ENCODE results near the gene ATRX. TPM values are rescaled to one million over a fixed set of nuclear protein-coding genes. Genes with fewer than 3 reads are reported as not detected.
A peak's percentile ranks its signal among the peaks of the same experiment; 100 is the strongest.

Gene ATRX
- total RNA-seq, 1 experiment from 2014 or later = 70.2 TPM

- no peaks in the 10 kb centered on the region for H3K36me3 Mint-ChIP-seq (ENCODE audit: insufficient read depth, unreplicated experiment)
- POLR2A ChIA-PET = interaction anchor here (0.8 kb wide), 1 partner anchor 107 kb away, joined by 3 read pairs; the partner anchor contains the start of gene MAGT1
- intact Hi-C loops (cut with micrococcal nuclease) = loop anchor here (10.0 kb wide), 1 partner anchor 123 kb away; no protein-coding TSS in a partner anchor
These were observed 2.0 kb upstream of the ATRX start for GRCh38 chrX:77788050-77788449.

GRCh38 chrX:77786365-77786680 lies 307 bp upstream of the ATRX start:
- Mint-ChIP-seq H3K27me3 (ENCODE audit: insufficient read depth, unreplicated experiment) (no peaks in the 10 kb centered on the region), H3K4me1 (ENCODE audit: insufficient read depth, unreplicated experiment) (no peaks in the 10 kb centered on the region), H3K27ac (ENCODE audit: low read depth, unreplicated experiment) (peak overlapping the region; percentile 100), H3K4me3 (ENCODE audit: unreplicated experiment) (peak overlapping the region; percentile 99), H3K36me3 (ENCODE audit: insufficient read depth, unreplicated experiment) (no peaks in the 10 kb centered on the region), H3K9me3 (ENCODE audit: unreplicated experiment) (no peaks in the 10 kb centered on the region)
- no peak for DNase-seq (ENCODE audit: unreplicated experiment)
- no peak for TF ChIP-seq CTCF (IDR thresholded peaks at IDR 0.05; ENCODE audit: unreplicated experiment)
- CTCF ChIA-PET = no interaction called here
- BruUV-seq (replicated peaks) = no TSS peak
- intact Hi-C loops (cut with micrococcal nuclease) = loop anchor here (10.0 kb wide), 1 partner anchor 122 kb away; no protein-coding TSS in a partner anchor
- POLR2A ChIA-PET = interaction anchor here (1.5 kb wide), 1 partner anchor 109 kb away, joined by 4 read pairs; the partner anchor contains the start of gene MAGT1

More at GRCh38 chrX:77788050-77788449, 2.0 kb upstream of the ATRX start:
- Mint-ChIP-seq H3K27ac (ENCODE audit: low read depth, unreplicated experiment) (no peak overlapping the region), H3K9me3 (ENCODE audit: unreplicated experiment) (no peaks in the 10 kb centered on the region), H3K27me3 (ENCODE audit: insufficient read depth, unreplicated experiment) (no peaks in the 10 kb centered on the region), H3K4me1 (ENCODE audit: insufficient read depth, unreplicated experiment) (no peaks in the 10 kb centered on the region), H3K4me3 (ENCODE audit: unreplicated experiment) (no peak overlapping the region)
- BruUV-seq (replicated peaks) = no TSS peak
- no peak for TF ChIP-seq CTCF (IDR thresholded peaks at IDR 0.05; ENCODE audit: unreplicated experiment)
- CTCF ChIA-PET = interaction anchor here (0.7 kb wide), 1 partner anchor 9 kb away, joined by 3 read pairs; no protein-coding TSS in a partner anchor
- DNase-seq (ENCODE audit: unreplicated experiment) = no peak

- intact Hi-C loops (cut with micrococcal nuclease) = loop anchor here (10.0 kb wide), 1 partner anchor 115 kb away; no protein-coding TSS in a partner anchor
- Mint-ChIP-seq H3K36me3 (ENCODE audit: insufficient read depth, unreplicated experiment) (no peaks in the 10 kb centered on the region), H3K4me1 (ENCODE audit: insufficient read depth, unreplicated experiment) (peaks cover 9% of the 10 kb centered on the region), H3K27ac (ENCODE audit: low read depth, unreplicated experiment) (no peak overlapping the region), H3K27me3 (ENCODE audit: insufficient read depth, unreplicated experiment) (no peaks in the 10 kb centered on the region), H3K4me3 (ENCODE audit: unreplicated experiment) (no peak overlapping the region), H3K9me3 (ENCODE audit: unreplicated experiment) (no peaks in the 10 kb centered on the region)
- CTCF ChIA-PET = interaction anchor here (0.6 to 0.7 kb wide), 2 partner anchors 9 to 326 kb away, joined by 3 read pairs; no protein-coding TSS in a partner anchor
- TF ChIP-seq CTCF (IDR thresholded peaks at IDR 0.05; ENCODE audit: unreplicated experiment) = no peak
- DNase-seq (ENCODE audit: unreplicated experiment) = no peak
- BruUV-seq (replicated peaks) = no TSS peak
- POLR2A ChIA-PET = no interaction called here
These were observed 6.3 kb downstream of the ATRX start for GRCh38 chrX:77779695-77780094.

- peaks cover 9% of the 10 kb centered on the region for H3K4me1 Mint-ChIP-seq (ENCODE audit: insufficient read depth, unreplicated experiment)
- intact Hi-C loops (cut with micrococcal nuclease) = no loop called here
- peaks cover 2% of the 10 kb centered on the region for H3K9me3 Mint-ChIP-seq (ENCODE audit: unreplicated experiment)
- H3K27me3 Mint-ChIP-seq (ENCODE audit: insufficient read depth, unreplicated experiment) = no peaks in the 10 kb centered on the region
- no peak for DNase-seq (ENCODE audit: unreplicated experiment)
- no peaks in the 10 kb centered on the region for H3K36me3 Mint-ChIP-seq (ENCODE audit: insufficient read depth, unreplicated experiment)
- no peak overlapping the region for H3K27ac Mint-ChIP-seq (ENCODE audit: low read depth, unreplicated experiment)
- ChIA-PET POLR2A (no interaction called here), CTCF (no interaction called here)
- TF ChIP-seq CTCF (IDR thresholded peaks at IDR 0.05; ENCODE audit: unreplicated experiment) = no peak
- BruUV-seq (replicated peaks) = no TSS peak
- H3K4me3 Mint-ChIP-seq (ENCODE audit: unreplicated experiment) = no peak overlapping the region
These were observed 9.4 kb downstream of the ATRX start for GRCh38 chrX:77776659-77777058.
